ENCODE results near the gene PTPRC.

PTPRC gene

GRCh38 chr1:198694542-198694941, 55.7 kb downstream of the PTPRC start:
- no peak overlapping the region for H3K4me3 ChIP-seq (ENCODE audit: low read depth, low read length)
- no peak for DNase-seq (ENCODE audit: low read depth)
- no peak for TF ChIP-seq CTCF (IDR thresholded peaks at IDR 0.05; ENCODE audit: low read depth, low read length)

GRCh38 chr1:198696211-198696610, 57.4 kb downstream of the PTPRC start:
- H3K4me3 ChIP-seq (ENCODE audit: low read depth, low read length) = no peak overlapping the region
- TF ChIP-seq MAX (IDR thresholded peaks at IDR 0.05; ENCODE audit: low read depth, low read length) (no peak), POLR2A (IDR thresholded peaks at IDR 0.05; ENCODE audit: extremely low read depth, insufficient read length) (no peak), CTCF (IDR thresholded peaks at IDR 0.05; ENCODE audit: low read depth, low read length) (no peak), MYC (IDR thresholded peaks at IDR 0.05; ENCODE audit: low read depth, low read length) (no peak)

GRCh38 chr1:198699167-198700015, 60.6 kb downstream of the PTPRC start:
- no peak overlapping the region for H3K4me3 ChIP-seq (ENCODE audit: low read depth, low read length)
- no peak for TF ChIP-seq MAX (IDR thresholded peaks at IDR 0.05; ENCODE audit: low read depth, low read length)
- peak; percentile 32 for TF ChIP-seq CTCF (IDR thresholded peaks at IDR 0.05; ENCODE audit: low read depth, low read length)
- TF ChIP-seq POLR2A (IDR thresholded peaks at IDR 0.05; ENCODE audit: extremely low read depth, insufficient read length) = no peak
- no peak for DNase-seq (ENCODE audit: low read depth)

More at GRCh38 chr1:198696211-198696610, 57.4 kb downstream of the PTPRC start:
- no peak for DNase-seq (ENCODE audit: low read depth)

GRCh38 chr1:198700016-198700392, 61.2 kb downstream of the PTPRC start:
- no peak for DNase-seq (ENCODE audit: low read depth)
- no peak for TF ChIP-seq CTCF (IDR thresholded peaks at IDR 0.05; ENCODE audit: low read depth, low read length)
- TF ChIP-seq MYC (IDR thresholded peaks at IDR 0.05; ENCODE audit: low read depth, low read length) = no peak
- no peak for TF ChIP-seq POLR2A (IDR thresholded peaks at IDR 0.05; ENCODE audit: extremely low read depth, insufficient read length)
- no peak for TF ChIP-seq MAX (IDR thresholded peaks at IDR 0.05; ENCODE audit: low read depth, low read length)
- H3K4me3 ChIP-seq (ENCODE audit: low read depth, low read length) = no peak overlapping the region

GRCh38 chr1:198700396-198700795, 61.6 kb downstream of the PTPRC start:
- H3K4me3 ChIP-seq (ENCODE audit: low read depth, low read length) = no peak overlapping the region
- no peak for TF ChIP-seq CTCF (IDR thresholded peaks at IDR 0.05; ENCODE audit: low read depth, low read length)
- no peak for TF ChIP-seq MYC (IDR thresholded peaks at IDR 0.05; ENCODE audit: low read depth, low read length)
- TF ChIP-seq POLR2A (IDR thresholded peaks at IDR 0.05; ENCODE audit: extremely low read depth, insufficient read length) = no peak
- TF ChIP-seq MAX (IDR thresholded peaks at IDR 0.05; ENCODE audit: low read depth, low read length) = no peak

GRCh38 chr1:198701250-198701649, 62.4 kb downstream of the PTPRC start:
- TF ChIP-seq MYC (IDR thresholded peaks at IDR 0.05; ENCODE audit: low read depth, low read length) (no peak), POLR2A (IDR thresholded peaks at IDR 0.05; ENCODE audit: extremely low read depth, insufficient read length) (no peak), CTCF (IDR thresholded peaks at IDR 0.05; ENCODE audit: low read depth, low read length) (no peak), MAX (IDR thresholded peaks at IDR 0.05; ENCODE audit: low read depth, low read length) (no peak)
- no peak overlapping the region for H3K4me3 ChIP-seq (ENCODE audit: low read depth, low read length)
- no peak for DNase-seq (ENCODE audit: low read depth)

More at GRCh38 chr1:198700396-198700795, 61.6 kb downstream of the PTPRC start:
- DNase-seq (ENCODE audit: low read depth) = no peak

All from NB4 (cell line).